ENCODE data around the gene SETBP1.

GRCh38 chr18:44859263-44859662 is 178.6 kb downstream of the SETBP1 start:
- no peak for TF ChIP-seq ZNF239 (CRISPR knock-in tag; IDR thresholded peaks at IDR 0.05)
- TF ChIP-seq, protein P1, sequence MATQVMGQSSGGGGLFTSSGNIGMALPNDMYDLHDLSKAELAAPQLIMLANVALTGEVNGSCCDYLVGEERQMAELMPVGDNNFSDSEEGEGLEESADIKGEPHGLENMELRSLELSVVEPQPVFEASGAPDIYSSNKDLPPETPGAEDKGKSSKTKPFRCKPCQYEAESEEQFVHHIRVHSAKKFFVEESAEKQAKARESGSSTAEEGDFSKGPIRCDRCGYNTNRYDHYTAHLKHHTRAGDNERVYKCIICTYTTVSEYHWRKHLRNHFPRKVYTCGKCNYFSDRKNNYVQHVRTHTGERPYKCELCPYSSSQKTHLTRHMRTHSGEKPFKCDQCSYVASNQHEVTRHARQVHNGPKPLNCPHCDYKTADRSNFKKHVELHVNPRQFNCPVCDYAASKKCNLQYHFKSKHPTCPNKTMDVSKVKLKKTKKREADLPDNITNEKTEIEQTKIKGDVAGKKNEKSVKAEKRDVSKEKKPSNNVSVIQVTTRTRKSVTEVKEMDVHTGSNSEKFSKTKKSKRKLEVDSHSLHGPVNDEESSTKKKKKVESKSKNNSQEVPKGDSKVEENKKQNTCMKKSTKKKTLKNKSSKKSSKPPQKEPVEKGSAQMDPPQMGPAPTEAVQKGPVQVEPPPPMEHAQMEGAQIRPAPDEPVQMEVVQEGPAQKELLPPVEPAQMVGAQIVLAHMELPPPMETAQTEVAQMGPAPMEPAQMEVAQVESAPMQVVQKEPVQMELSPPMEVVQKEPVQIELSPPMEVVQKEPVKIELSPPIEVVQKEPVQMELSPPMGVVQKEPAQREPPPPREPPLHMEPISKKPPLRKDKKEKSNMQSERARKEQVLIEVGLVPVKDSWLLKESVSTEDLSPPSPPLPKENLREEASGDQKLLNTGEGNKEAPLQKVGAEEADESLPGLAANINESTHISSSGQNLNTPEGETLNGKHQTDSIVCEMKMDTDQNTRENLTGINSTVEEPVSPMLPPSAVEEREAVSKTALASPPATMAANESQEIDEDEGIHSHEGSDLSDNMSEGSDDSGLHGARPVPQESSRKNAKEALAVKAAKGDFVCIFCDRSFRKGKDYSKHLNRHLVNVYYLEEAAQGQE (IDR thresholded peaks at IDR 0.05; ENCODE audit: borderline replicate concordance), result no peak
- TF ChIP-seq, protein P1 (CRISPR knock-in tag; IDR thresholded peaks at IDR 0.05; ENCODE audit: low read depth), result no peak
- TF ChIP-seq CTCF (IDR thresholded peaks at IDR 0.05 in 2 of 3, conservative IDR thresholded peaks at IDR 0.05 in 1 of 3; ENCODE audit: insufficient read depth in 2 of 3, low read depth in 1 of 3, low read length in 3 of 3), result no peak
- TF ChIP-seq FOSL1 (tag; conservative IDR thresholded peaks at IDR 0.05), result no peak
- TF ChIP-seq CEBPB (tag; IDR thresholded peaks at IDR 0.05), result no peak
- TF ChIP-seq, protein P2, sequence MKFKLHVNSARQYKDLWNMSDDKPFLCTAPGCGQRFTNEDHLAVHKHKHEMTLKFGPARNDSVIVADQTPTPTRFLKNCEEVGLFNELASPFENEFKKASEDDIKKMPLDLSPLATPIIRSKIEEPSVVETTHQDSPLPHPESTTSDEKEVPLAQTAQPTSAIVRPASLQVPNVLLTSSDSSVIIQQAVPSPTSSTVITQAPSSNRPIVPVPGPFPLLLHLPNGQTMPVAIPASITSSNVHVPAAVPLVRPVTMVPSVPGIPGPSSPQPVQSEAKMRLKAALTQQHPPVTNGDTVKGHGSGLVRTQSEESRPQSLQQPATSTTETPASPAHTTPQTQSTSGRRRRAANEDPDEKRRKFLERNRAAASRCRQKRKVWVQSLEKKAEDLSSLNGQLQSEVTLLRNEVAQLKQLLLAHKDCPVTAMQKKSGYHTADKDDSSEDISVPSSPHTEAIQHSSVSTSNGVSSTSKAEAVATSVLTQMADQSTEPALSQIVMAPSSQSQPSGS (CRISPR knock-in tag; IDR thresholded peaks at IDR 0.05), result no peak
- TF ChIP-seq ZC3H11A (IDR thresholded peaks at IDR 0.05; ENCODE audit: low read depth, low read length), result no peak
- TF ChIP-seq CHD1 (IDR thresholded peaks at IDR 0.05; ENCODE audit: low read length), result no peak
- TF ChIP-seq E4F1 (CRISPR knock-in tag; IDR thresholded peaks at IDR 0.05; ENCODE audit: borderline replicate concordance), result no peak
- no peak for TF ChIP-seq RFX5 (IDR thresholded peaks at IDR 0.05; ENCODE audit: low read depth, low read length)
- no peak for TF ChIP-seq PATZ1 (CRISPR knock-in tag; IDR thresholded peaks at IDR 0.05; ENCODE audit: borderline replicate concordance)
- no peak for TF ChIP-seq ZNF764 (CRISPR knock-in tag; IDR thresholded peaks at IDR 0.05; ENCODE audit: low read depth)
- TF ChIP-seq ZNF644 (tag; IDR thresholded peaks at IDR 0.05; ENCODE audit: low read depth), result no peak
